GM12875 (cell line): ENCODE measurements around the gene GRM7.

Experiments used
- H3K4me3 ChIP-seq: one replicate; pipeline ENCODE4 v1.5.1; 2011; ENCODE audit warnings: low read depth, low read length, control low read depth
- TF ChIP-seq, protein P1 (sequence below): IDR thresholded peaks from 2 replicates; pipeline ENCODE4 v1.5.1; 2011; ENCODE audit warnings: low read depth, mild to moderate bottlenecking, control low read depth, inconsistent platforms, low read length, moderate library complexity, borderline replicate concordance; ENCODE audit not compliant: insufficient read depth

The GRM7 gene

DNA sequence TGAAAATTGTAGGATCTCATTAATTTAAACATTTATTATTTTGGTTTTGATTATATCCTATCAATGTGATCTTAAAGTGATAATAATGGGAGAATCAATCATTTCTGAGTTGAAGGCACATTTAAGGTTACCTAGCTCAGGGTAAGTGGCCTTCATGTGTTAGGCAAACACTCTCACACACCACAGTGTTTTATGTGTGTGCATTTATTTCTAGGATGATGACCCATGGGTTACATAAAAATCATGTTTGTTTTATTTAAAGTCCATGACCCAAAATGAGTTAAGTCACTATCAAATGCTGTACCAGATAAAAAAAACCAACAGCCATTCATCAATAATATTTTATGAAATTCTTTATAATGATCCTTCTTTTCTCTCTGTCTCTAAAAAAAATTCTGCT, 520.8 kb downstream of the GRM7 start:
- TF ChIP-seq, protein P1, sequence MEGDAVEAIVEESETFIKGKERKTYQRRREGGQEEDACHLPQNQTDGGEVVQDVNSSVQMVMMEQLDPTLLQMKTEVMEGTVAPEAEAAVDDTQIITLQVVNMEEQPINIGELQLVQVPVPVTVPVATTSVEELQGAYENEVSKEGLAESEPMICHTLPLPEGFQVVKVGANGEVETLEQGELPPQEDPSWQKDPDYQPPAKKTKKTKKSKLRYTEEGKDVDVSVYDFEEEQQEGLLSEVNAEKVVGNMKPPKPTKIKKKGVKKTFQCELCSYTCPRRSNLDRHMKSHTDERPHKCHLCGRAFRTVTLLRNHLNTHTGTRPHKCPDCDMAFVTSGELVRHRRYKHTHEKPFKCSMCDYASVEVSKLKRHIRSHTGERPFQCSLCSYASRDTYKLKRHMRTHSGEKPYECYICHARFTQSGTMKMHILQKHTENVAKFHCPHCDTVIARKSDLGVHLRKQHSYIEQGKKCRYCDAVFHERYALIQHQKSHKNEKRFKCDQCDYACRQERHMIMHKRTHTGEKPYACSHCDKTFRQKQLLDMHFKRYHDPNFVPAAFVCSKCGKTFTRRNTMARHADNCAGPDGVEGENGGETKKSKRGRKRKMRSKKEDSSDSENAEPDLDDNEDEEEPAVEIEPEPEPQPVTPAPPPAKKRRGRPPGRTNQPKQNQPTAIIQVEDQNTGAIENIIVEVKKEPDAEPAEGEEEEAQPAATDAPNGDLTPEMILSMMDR: no peak

DNA sequence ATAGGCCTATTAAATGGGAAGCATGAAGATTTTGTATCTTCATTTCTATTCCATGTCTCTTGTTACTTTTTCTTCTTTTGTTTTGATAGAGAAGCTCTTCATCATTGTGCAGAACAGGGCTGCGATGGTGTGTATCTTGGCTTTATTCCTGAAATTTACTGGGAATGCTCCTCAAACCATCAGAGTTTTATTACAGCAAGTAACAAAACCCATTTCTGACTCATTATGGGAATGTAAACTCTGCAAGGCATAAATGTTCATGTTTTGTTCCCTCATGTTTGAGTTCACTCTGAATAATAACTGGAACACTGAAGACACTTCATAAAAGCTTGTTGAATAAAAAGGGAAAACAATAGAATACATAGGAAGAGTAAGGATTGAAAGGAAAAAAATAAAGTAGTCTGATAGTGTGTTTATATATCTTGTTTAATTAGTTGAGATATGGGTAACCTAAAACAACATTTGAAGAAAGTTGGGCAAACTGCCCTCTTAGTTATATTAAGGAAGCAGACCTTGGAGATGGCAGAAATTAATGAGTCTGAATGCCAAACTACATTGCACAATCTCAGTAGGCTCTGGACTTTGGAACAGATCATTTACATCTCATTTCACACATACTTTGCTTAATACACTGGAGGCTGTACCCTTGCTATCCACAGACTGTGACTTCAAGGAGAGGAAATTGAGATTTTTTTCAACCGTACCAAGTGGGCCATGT, 521.5 kb downstream of the GRM7 start:
- H3K4me3 ChIP-seq: no peak overlapping the region
- TF ChIP-seq, protein P1: no peak

More for the DNA sequence above, 520.8 kb downstream of the GRM7 start:
- H3K4me3 ChIP-seq: no peak overlapping the region

DNA sequence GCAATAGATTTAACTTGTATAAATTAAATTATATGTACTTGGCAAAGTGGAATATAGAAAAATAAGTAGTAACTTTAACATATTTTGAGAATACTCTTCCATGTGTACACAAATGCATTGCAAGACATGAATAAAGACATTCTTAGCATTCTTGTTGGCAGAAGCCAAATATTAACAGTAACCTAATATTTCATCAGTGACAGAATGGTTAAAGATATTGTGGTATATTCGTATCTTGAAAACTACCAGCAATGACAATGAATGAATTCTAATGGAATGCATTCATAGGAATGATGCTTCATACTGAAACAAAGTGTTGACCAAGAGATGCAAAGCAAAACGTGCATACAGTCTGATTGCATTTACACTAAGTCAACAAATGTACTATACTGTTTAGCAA, 524.7 kb downstream of the GRM7 start:
- TF ChIP-seq, protein P1: no peak

DNA sequence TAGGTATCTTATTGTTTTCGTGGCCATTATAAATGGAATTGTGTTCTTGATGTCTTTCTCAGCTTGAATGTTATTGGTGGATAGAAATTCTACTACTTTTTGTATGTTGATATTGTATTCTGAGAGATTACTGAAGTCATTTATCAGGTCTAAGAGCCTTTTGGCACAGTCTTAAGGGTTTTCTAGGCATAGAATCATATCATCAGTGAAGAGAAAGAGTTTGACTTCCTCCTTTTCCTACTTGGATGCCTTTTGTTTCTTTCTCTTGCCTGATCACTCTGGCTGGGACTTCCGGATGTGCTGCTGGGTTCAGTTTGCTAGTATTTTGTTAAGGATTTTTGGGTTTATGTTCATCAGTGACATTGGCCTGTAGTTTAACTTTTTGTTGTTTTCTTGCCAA, 527.1 kb downstream of the GRM7 start:
- TF ChIP-seq, protein P1: no peak
- H3K4me3 ChIP-seq: no peak overlapping the region

More for the DNA sequence above, 524.7 kb downstream of the GRM7 start:
- H3K4me3 ChIP-seq: no peak overlapping the region

DNA sequence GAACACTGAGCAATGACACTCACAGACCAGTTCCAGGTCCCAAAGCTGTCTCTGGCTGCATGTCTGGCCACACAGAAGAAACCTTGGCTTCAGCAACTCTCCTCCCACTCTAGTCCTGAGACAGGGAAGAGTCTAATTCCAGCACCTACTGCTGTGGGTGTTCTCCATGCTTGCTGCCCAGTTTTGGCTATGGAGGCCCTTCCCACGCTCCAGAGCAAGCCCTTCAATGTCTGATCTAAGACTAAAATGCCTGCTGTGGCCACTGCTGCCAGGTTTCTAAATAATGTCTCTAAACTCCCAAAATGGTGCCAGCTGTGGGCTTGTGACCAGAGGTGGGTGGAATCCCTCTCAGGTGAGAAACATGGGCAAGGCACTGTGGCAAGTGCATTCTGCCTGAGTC, 531.3 kb downstream of the GRM7 start:
- no peak overlapping the region for H3K4me3 ChIP-seq
- TF ChIP-seq, protein P1: no peak

DNA sequence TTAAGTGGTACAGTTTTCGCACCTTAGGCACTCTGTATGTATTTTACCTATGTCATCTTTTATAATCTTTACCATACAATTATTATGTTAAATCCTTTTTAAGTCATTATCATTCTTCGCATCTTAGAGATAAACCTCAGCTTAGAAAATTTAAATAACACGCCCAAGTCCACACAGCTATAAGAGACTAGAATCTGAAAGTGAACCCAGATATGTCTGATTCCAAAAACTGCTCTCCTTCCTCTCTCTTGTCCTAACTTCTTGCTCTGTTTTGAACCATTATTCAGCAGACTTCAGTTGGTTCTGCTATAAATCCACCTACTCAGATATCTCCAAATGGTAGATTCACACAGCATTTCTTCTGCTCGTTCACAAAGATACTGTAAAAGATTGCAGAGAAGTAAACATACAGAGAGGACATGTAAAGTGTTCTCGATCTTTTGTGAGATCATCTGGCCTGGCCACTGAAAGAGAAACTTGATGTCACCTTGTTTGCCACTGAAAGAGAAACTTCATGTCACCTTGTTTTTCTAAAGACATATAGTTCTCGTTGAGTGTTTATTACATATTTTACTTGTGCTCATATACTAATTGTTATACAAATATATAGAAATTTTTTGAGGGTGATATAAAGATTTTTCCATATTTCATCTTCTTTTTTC, 533.2 kb downstream of the GRM7 start:
- no peak overlapping the region for H3K4me3 ChIP-seq
- TF ChIP-seq, protein P1: no peak

DNA sequence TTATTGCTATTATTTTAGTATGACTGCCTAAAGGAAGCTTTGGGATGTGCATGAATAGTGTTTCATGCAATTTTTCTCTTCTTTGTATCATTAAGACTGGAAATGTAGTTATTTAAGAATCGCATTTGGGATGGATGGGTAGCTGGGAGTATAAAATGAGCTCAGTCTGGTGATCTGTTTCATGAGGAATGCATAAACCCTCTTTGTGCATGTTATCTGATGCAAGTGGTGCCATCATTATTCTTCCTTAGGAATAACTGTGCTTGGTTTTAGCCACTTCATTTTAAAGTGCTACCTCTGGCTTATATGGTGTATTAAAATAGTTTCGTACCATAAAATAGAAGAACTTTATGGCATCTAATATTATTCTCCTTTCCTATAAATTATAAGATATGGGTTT, 535.6 kb downstream of the GRM7 start:
- H3K4me3 ChIP-seq: no peak overlapping the region
- TF ChIP-seq, protein P1: no peak
